ENCODE results near the gene ATRX. TPM values are rescaled to one million over a fixed set of nuclear protein-coding genes. Genes with fewer than 3 reads are reported as not detected.

ATRX gene
- total and polyA plus RNA-seq, 2 experiments from 2014 or later, result 162 to 179 TPM

DNA sequence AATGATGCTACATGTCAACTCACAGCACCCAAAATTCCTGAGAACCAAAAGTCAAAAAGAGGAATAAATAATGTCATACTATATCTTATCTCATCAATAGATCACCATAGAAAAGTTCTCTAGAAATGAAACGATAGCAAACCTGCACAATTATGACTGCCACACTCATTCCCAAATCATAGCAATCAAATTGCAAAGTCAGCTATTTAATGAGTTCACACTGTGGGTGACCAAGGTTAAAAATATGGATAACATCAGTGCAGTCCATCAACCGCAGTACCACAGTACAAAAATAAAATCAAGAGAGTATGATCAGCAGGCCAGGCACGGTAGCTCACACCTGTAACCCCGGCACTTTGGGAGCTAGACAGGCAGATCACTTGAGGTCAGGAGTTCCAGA is 62.3 kb downstream of the ATRX start (continued):
- TF ChIP-seq, protein P1, sequence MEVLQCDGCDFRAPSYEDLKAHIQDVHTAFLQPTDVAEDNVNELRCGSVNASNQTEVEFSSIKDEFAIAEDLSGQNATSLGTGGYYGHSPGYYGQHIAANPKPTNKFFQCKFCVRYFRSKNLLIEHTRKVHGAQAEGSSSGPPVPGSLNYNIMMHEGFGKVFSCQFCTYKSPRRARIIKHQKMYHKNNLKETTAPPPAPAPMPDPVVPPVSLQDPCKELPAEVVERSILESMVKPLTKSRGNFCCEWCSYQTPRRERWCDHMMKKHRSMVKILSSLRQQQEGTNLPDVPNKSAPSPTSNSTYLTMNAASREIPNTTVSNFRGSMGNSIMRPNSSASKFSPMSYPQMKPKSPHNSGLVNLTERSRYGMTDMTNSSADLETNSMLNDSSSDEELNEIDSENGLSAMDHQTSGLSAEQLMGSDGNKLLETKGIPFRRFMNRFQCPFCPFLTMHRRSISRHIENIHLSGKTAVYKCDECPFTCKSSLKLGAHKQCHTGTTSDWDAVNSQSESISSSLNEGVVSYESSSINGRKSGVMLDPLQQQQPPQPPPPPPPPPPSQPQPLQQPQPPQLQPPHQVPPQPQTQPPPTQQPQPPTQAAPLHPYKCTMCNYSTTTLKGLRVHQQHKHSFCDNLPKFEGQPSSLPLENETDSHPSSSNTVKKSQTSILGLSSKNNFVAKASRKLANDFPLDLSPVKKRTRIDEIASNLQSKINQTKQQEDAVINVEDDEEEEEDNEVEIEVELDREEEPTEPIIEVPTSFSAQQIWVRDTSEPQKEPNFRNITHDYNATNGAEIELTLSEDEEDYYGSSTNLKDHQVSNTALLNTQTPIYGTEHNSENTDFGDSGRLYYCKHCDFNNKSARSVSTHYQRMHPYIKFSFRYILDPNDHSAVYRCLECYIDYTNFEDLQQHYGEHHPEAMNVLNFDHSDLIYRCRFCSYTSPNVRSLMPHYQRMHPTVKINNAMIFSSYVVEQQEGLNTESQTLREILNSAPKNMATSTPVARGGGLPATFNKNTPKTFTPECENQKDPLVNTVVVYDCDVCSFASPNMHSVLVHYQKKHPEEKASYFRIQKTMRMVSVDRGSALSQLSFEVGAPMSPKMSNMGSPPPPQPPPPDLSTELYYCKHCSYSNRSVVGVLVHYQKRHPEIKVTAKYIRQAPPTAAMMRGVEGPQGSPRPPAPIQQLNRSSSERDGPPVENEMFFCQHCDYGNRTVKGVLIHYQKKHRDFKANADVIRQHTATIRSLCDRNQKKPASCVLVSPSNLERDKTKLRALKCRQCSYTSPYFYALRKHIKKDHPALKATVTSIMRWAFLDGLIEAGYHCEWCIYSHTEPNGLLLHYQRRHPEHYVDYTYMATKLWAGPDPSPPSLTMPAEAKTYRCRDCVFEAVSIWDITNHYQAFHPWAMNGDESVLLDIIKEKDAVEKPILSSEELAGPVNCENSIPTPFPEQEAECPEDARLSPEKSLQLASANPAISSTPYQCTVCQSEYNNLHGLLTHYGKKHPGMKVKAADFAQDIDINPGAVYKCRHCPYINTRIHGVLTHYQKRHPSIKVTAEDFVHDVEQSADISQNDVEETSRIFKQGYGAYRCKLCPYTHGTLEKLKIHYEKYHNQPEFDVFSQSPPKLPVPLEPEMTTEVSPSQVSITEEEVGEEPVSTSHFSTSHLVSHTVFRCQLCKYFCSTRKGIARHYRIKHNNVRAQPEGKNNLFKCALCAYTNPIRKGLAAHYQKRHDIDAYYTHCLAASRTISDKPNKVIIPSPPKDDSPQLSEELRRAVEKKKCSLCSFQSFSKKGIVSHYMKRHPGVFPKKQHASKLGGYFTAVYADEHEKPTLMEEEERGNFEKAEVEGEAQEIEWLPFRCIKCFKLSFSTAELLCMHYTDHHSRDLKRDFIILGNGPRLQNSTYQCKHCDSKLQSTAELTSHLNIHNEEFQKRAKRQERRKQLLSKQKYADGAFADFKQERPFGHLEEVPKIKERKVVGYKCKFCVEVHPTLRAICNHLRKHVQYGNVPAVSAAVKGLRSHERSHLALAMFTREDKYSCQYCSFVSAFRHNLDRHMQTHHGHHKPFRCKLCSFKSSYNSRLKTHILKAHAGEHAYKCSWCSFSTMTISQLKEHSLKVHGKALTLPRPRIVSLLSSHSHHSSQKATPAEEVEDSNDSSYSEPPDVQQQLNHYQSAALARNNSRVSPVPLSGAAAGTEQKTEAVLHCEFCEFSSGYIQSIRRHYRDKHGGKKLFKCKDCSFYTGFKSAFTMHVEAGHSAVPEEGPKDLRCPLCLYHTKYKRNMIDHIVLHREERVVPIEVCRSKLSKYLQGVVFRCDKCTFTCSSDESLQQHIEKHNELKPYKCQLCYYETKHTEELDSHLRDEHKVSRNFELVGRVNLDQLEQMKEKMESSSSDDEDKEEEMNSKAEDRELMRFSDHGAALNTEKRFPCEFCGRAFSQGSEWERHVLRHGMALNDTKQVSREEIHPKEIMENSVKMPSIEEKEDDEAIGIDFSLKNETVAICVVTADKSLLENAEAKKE (CRISPR knock-in tag; IDR thresholded peaks at IDR 0.05), result no peak
- TF ChIP-seq NANOG (IDR thresholded peaks at IDR 0.05; ENCODE audit: borderline replicate concordance) (no peak), EZH2 (IDR thresholded peaks at IDR 0.05; ENCODE audit: low read depth, unreplicated experiment) (no peak), CREB1 (CRISPR knock-in tag; IDR thresholded peaks at IDR 0.05; ENCODE audit: low read depth) (no peak), STAT1 (IDR thresholded peaks at IDR 0.05; ENCODE audit: unreplicated experiment) (no peak), ZNF114 (CRISPR knock-in tag; IDR thresholded peaks at IDR 0.05) (no peak), EZH2phosphoT487 (IDR thresholded peaks at IDR 0.05; ENCODE audit: unreplicated experiment) (no peak), POLR2AphosphoS5 (IDR thresholded peaks at IDR 0.05; ENCODE audit: low read depth) (no peak)
- TF ChIP-seq, protein P2, sequence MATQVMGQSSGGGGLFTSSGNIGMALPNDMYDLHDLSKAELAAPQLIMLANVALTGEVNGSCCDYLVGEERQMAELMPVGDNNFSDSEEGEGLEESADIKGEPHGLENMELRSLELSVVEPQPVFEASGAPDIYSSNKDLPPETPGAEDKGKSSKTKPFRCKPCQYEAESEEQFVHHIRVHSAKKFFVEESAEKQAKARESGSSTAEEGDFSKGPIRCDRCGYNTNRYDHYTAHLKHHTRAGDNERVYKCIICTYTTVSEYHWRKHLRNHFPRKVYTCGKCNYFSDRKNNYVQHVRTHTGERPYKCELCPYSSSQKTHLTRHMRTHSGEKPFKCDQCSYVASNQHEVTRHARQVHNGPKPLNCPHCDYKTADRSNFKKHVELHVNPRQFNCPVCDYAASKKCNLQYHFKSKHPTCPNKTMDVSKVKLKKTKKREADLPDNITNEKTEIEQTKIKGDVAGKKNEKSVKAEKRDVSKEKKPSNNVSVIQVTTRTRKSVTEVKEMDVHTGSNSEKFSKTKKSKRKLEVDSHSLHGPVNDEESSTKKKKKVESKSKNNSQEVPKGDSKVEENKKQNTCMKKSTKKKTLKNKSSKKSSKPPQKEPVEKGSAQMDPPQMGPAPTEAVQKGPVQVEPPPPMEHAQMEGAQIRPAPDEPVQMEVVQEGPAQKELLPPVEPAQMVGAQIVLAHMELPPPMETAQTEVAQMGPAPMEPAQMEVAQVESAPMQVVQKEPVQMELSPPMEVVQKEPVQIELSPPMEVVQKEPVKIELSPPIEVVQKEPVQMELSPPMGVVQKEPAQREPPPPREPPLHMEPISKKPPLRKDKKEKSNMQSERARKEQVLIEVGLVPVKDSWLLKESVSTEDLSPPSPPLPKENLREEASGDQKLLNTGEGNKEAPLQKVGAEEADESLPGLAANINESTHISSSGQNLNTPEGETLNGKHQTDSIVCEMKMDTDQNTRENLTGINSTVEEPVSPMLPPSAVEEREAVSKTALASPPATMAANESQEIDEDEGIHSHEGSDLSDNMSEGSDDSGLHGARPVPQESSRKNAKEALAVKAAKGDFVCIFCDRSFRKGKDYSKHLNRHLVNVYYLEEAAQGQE (IDR thresholded peaks at IDR 0.05; ENCODE audit: unreplicated experiment), result no peak

All from GM23338 (cell line).